Right cardiac atrium (tissue), 5 donors: Measurements from ENCODE around the gene COG4. TPM values are rescaled to one million over a fixed set of nuclear protein-coding genes. Genes with fewer than 3 reads are reported as not detected.
A peak's percentile ranks its signal among the peaks of the same experiment; 100 is the strongest.

Experiments
- ATAC-seq, 2 donors: fragments of 200-7000 bp; cut with Tn5 transposase; one replicate each; pipeline versions ENCODE4 v1.8.0 to v1.9.1; 2020; ENCODE audit warnings: moderate library complexity in 2 of 2, mild to moderate bottlenecking in 1 of 2
- DNase-seq, 3 donors: peaks; one replicate each; pipeline ENCODE4 v3.0.0-alpha.2; 2020
- H3K27ac ChIP-seq: one replicate; pipeline ENCODE4 v1.5.1; 2013; ENCODE audit warnings: mild to moderate bottlenecking, low read length, control low read depth, moderate library complexity
- H3K27me3 ChIP-seq: one replicate; pipeline ENCODE4 v1.6.1; 2013; ENCODE audit not compliant: control insufficient read depth, insufficient read depth
- H3K4me1 ChIP-seq: one replicate; pipeline ENCODE4 v1.6.1; 2013; ENCODE audit warnings: low read length; ENCODE audit not compliant: control insufficient read depth, insufficient read depth
- H3K4me3 ChIP-seq: one replicate; pipeline ENCODE4 v1.5.1; 2013; ENCODE audit warnings: low read length, control low read depth
- H3K9me3 ChIP-seq: one replicate; pipeline ENCODE4 v1.6.1; 2013; ENCODE audit warnings: low read length; ENCODE audit not compliant: control insufficient read depth
- WGBS: extraction: QIAGEN DNeasy Blood & Tissue Kit; methylation state at CpG from one replicate; pipeline ENCODE4 v1.1.7; 2013; 5-methylcytosine and 5-hydroxymethylcytosine counted together
- intact Hi-C, 4 donors: fragments of 100-400 bp; cut with DNase I; formaldehyde crosslinking; loops; one replicate each; pipeline versions ENCODE4 v1.11.0 to v1.14.0; 2022 to 2023
- polyA plus RNA-seq: library from polyadenylated mRNA; stranded (reverse); fragments of 200-250 nt; gene quantifications from one replicate; pipeline ENCODE4 v1.2.3, GENCODE V29; 2013
- total RNA-seq, 4 donors: library from RNA; stranded (reverse); fragmentation: NEBNext Ultra II Directional; extraction: Animal tissue kit (Norgen Biotek cat#: 25700); gene quantifications; one replicate each; pipeline ENCODE4 v1.2.1, GENCODE V29; 2021
- donor health status: healthy with polysubstance abuse.
- donor health status: DM: no; HTN: yes; CAD: no.
- donor health status: DM: no; HTN: no; CAD: no.
- donor health status: DM: no; HTN: yes; CAD: no; lungs with severe emphysema.
- donor health status: DM: yes; HTN: yes; CAD: no.

Gene COG4
- total and polyA plus RNA-seq, 5 donors = 29.2 to 40.8 (median 34.1) TPM

GRCh38 chr16:70480127-70481105, 42.9 kb downstream of the COG4 start:
- no peak for DNase-seq
- no peak for ATAC-seq
- Histone ChIP-seq H3K4me1 (no peaks in the 10 kb centered on the region), H3K27ac (no peak overlapping the region), H3K9me3 (no peaks in the 10 kb centered on the region), H3K4me3 (no peak overlapping the region), H3K27me3 (no peaks in the 10 kb centered on the region)
- 94% methylated on average over 17 of the region's 17 CpGs for WGBS
- intact Hi-C loops = no loop called here

GRCh38 chr16:70478912-70479341, 44.4 kb downstream of the COG4 start:
- Histone ChIP-seq H3K27ac (no peak overlapping the region), H3K9me3 (no peaks in the 10 kb centered on the region), H3K27me3 (no peaks in the 10 kb centered on the region), H3K4me1 (no peaks in the 10 kb centered on the region), H3K4me3 (no peak overlapping the region)
- peak; percentile 67 to 88 for ATAC-seq
- 47% methylated on average over 10 of the region's 10 CpGs for WGBS
- peak; percentile 63 to 77 (median 72) for DNase-seq
- intact Hi-C loops = loop anchor here in 2 of 4 donors (10.0 kb wide), 1 partner anchor 84 kb away; no protein-coding TSS in a partner anchor

GRCh38 chr16:70478169-70478568, 45.2 kb downstream of the COG4 start:
- no peak overlapping the region for H3K27ac ChIP-seq
- no peak overlapping the region for H3K4me3 ChIP-seq
- 93% methylated on average over 8 of the region's 8 CpGs for WGBS
- H3K9me3 ChIP-seq = no peaks in the 10 kb centered on the region
- intact Hi-C loops = loop anchor here in 2 of 4 donors (10.0 kb wide), 1 partner anchor 83 kb away; no protein-coding TSS in a partner anchor
- no peaks in the 10 kb centered on the region for H3K27me3 ChIP-seq
- DNase-seq (no peak), ATAC-seq (peak in 1 of 2 donors; percentile 1)
- H3K4me1 ChIP-seq = no peaks in the 10 kb centered on the region

- no peak for ATAC-seq
- intact Hi-C loops = loop anchor here in 2 of 4 donors (10.0 kb wide), 1 partner anchor 82 kb away; no protein-coding TSS in a partner anchor
- no peak overlapping the region for H3K27ac ChIP-seq
- no peak overlapping the region for H3K4me3 ChIP-seq
- no peaks in the 10 kb centered on the region for H3K27me3 ChIP-seq
- 85% methylated on average over 13 of the region's 13 CpGs for WGBS
- H3K4me1 ChIP-seq = no peaks in the 10 kb centered on the region
- H3K9me3 ChIP-seq = no peaks in the 10 kb centered on the region
- DNase-seq = no peak
Observed at GRCh38 chr16:70476272-70477020, 46.9 kb downstream of the COG4 start.

GRCh38 chr16:70475054-70475871, 48.1 kb downstream of the COG4 start:
- Histone ChIP-seq H3K9me3 (no peaks in the 10 kb centered on the region), H3K4me3 (no peak overlapping the region), H3K27ac (no peak overlapping the region), H3K4me1 (no peaks in the 10 kb centered on the region), H3K27me3 (no peaks in the 10 kb centered on the region)
- no peak for DNase-seq
- intact Hi-C loops = loop anchor here in 2 of 4 donors (10.0 kb wide), 1 partner anchor 80 kb away; no protein-coding TSS in a partner anchor
- ATAC-seq = no peak
- 90% methylated on average over 24 of the region's 24 CpGs for WGBS

DNA sequence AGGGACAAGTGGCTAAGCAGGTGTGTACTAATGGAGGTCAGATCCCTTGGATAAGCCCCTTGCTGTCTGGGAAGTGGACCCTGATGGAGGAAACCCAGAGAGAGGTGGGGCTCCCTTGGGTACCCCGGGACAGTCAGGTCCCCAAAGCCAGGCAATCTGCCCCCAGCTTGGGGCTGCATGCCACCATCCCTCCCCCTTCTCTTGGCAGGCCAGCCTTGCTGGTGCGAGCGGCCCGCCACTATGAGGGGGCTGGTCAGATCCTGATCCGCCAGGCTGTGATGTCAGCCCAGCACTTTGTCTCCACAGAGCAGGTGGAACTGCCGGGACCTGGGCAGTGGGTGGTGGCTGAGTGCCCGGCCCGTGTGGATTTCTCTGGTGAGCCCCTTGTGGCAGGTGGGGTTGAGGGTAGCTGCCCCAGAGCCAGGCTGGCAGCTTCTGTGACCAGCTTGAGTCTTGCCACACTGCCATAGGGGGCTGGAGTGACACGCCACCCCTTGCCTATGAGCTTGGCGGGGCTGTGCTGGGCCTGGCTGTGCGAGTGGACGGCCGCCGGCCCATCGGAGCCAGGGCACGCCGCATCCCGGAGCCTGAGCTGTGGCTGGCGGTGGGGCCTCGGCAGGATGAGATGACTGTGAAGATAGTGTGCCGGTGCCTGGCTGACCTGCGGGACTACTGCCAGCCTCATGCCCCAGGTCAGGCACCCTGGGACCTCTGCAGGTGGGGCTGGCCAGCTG, 48.9 kb downstream of the COG4 start:
- ATAC-seq (no peak), DNase-seq (peak in 1 of 3 donors; percentile 45)
- 92% methylated on average over 22 of the region's 22 CpGs for WGBS
- intact Hi-C loops = loop anchor here in 2 of 4 donors (10.0 kb wide), 1 partner anchor 80 kb away; no protein-coding TSS in a partner anchor
- Histone ChIP-seq H3K27me3 (no peaks in the 10 kb centered on the region), H3K27ac (no peak overlapping the region), H3K9me3 (no peaks in the 10 kb centered on the region), H3K4me3 (no peak overlapping the region), H3K4me1 (no peaks in the 10 kb centered on the region)

DNA sequence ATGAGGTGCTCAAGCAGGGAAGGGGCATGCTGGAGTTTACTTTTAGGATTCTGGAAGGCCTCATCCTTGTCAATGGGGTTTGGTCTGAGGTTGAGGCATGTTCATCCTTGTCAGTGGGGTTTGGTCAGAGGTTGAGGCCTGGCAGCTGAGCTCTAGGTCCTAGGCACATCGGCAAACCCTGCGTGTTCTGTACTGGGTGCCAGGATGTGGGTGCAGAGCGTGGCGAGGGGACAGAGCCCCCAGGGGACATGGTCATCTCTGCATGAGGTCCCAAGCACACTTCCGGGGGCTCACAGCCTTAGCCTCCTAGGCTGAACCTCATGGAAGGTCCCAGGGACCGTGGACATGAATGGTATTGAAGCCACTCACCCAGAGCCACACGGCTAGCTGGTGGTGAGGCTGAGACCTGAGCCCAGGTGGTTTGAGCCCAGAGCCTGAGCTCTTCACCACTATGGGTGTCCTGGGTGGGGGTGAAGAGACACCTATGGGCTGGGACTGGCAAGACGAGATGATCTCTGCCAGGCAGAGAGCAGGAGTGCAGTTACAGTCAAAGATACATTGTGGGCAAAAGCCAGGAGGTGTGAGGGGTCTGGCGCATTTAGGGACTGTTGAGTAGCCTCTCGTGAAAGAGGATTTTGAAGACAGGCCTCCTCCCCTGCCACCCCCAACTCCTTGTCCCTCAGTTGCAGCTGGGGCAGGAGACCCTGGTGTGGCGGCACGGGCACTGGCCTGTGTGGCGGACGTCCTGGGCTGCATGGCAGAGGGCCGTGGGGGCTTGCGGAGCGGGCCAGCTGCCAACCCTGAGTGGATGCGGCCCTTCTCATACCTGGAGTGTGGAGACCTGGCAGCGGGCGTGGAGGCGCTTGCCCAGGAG, 49.7 kb downstream of the COG4 start:
- no peaks in the 10 kb centered on the region for H3K27me3 ChIP-seq
- peak in 1 of 3 donors; percentile 49 for DNase-seq
- no peaks in the 10 kb centered on the region for H3K4me1 ChIP-seq
- H3K9me3 ChIP-seq = no peaks in the 10 kb centered on the region
- H3K27ac ChIP-seq = no peak overlapping the region
- H3K4me3 ChIP-seq = no peak overlapping the region
- 96% methylated on average over 21 of the region's 21 CpGs for WGBS
- no peak for ATAC-seq
- intact Hi-C loops = loop anchor here in 2 of 4 donors (10.0 kb wide), 1 partner anchor 79 kb away; no protein-coding TSS in a partner anchor

DNA sequence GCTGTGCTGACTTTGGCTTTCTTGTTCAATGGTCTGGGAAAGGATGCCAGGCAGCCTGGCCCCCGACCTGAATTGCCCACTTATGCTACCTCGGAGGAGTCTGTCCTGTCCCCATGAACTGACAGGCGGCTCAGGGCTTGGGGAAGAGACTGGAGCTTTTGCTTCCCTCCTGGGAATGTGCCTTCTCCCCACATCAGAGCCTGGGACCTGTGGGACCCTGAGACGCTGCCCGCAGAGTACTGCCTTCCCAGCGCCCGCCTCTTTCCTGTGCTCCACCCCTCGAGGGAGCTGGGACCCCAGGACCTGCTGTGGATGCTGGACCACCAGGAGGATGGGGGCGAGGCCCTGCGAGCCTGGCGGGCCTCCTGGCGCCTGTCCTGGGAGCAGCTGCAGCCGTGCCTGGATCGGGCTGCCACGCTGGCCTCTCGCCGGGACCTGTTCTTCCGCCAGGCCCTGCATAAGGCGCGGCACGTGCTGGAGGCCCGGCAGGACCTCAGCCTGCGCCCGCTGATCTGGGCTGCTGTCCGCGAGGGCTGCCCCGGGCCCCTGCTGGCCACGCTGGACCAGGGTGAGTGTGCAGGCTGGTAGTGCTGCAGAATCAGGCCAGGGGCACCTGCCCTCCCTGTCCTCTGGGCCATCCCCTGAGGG, 50.4 kb downstream of the COG4 start:
- ATAC-seq (no peak), DNase-seq (peak in 1 of 3 donors; percentile 27)
- Histone ChIP-seq H3K27ac (no peak overlapping the region), H3K9me3 (no peaks in the 10 kb centered on the region), H3K4me3 (no peak overlapping the region), H3K27me3 (no peaks in the 10 kb centered on the region), H3K4me1 (no peaks in the 10 kb centered on the region)
- intact Hi-C loops = loop anchor here in 2 of 4 donors (10.0 kb wide), 1 partner anchor 78 kb away; no protein-coding TSS in a partner anchor
- WGBS = 90% methylated on average over 28 of the region's 28 CpGs

- ATAC-seq = peak; percentile 38 to 47
Observed at GRCh38 chr16:70470927-70471341, 52.4 kb downstream of the COG4 start.

More at GRCh38 chr16:70470927-70471341, 52.4 kb downstream of the COG4 start:
- H3K4me3 ChIP-seq = no peak overlapping the region
- no peaks in the 10 kb centered on the region for H3K27me3 ChIP-seq
- no peak overlapping the region for H3K27ac ChIP-seq
- no peaks in the 10 kb centered on the region for H3K9me3 ChIP-seq
- 62% methylated on average over 17 of the region's 17 CpGs for WGBS
- intact Hi-C loops = loop anchor here in 2 of 4 donors (10.0 kb wide), 1 partner anchor 76 kb away; no protein-coding TSS in a partner anchor
- no peaks in the 10 kb centered on the region for H3K4me1 ChIP-seq
- peak in 2 of 3 donors; percentile 75 to 78 for DNase-seq
